Stimulated activated naive B cell treated with anti-CD40 and anti-IgM and Interleukin-4, amounts not matched to agents 10 μg/mL and 1 μg/mL and 100 μg/mL, for 72 hours (primary cell): ENCODE results near the gene SH3TC1.

Experiments used
- ATAC-seq, 2 donors: fragments of 150-1000 bp; cut with Tn5 transposase; replicated peaks; 2 replicates each; pipeline ENCODE4 v1.10.0; 2021; ENCODE audit warnings: moderate library complexity in 1 of 2
- DNase-seq: peaks from one replicate; pipeline ENCODE4 v3.0.0; 2021
- H3K27ac Mint-ChIP-seq: one replicate; pipeline ENCODE4 v1.8.0; 2022; ENCODE audit warnings: mild to moderate bottlenecking, mixed read lengths
- H3K27me3 Mint-ChIP-seq, 2 donors: one replicate each; pipeline ENCODE4 v1.8.0; 2022; ENCODE audit warnings: mixed read lengths in 2 of 2
- H3K36me3 Mint-ChIP-seq, 2 donors: one replicate each; pipeline ENCODE4 v1.8.0; 2022; ENCODE audit warnings: mixed read lengths in 2 of 2, mild to moderate bottlenecking in 1 of 2
- H3K4me1 Mint-ChIP-seq, 2 donors: one replicate each; pipeline ENCODE4 v1.8.0; 2022; ENCODE audit warnings: mixed read lengths in 2 of 2, mild to moderate bottlenecking in 1 of 2
- H3K4me3 Mint-ChIP-seq, 2 donors: one replicate each; pipeline ENCODE4 v1.8.0; 2022; ENCODE audit warnings: mild to moderate bottlenecking in 2 of 2, mixed read lengths in 2 of 2, moderate library complexity in 1 of 2
- H3K9me3 Mint-ChIP-seq, 2 donors: one replicate each; pipeline ENCODE4 v1.8.0; 2022; ENCODE audit warnings: mixed read lengths in 2 of 2, mild to moderate bottlenecking in 1 of 2

Gene SH3TC1

GRCh38 chr4:8276358-8277240 is 77.5 kb downstream of the SH3TC1 start:
- no peak for ATAC-seq
- peaks cover 2 to 11% of the 10 kb centered on the region in 2 donors for H3K4me1 Mint-ChIP-seq
- no peaks in the 10 kb centered on the region for H3K9me3 Mint-ChIP-seq

GRCh38 chr4:8277356-8278008 is 78.4 kb downstream of the SH3TC1 start:
- no peaks in the 10 kb centered on the region for H3K36me3 Mint-ChIP-seq
- ATAC-seq (no peak), DNase-seq (no peak)
- peaks cover 2 to 11% of the 10 kb centered on the region in 2 donors for H3K4me1 Mint-ChIP-seq
- H3K27me3 Mint-ChIP-seq, result peaks cover 33 to 44% of the 10 kb centered on the region in 2 donors
- no peaks in the 10 kb centered on the region for H3K9me3 Mint-ChIP-seq
- no peak overlapping the region for H3K4me3 Mint-ChIP-seq
- H3K27ac Mint-ChIP-seq, result no peak overlapping the region

More at GRCh38 chr4:8276358-8277240, 77.5 kb downstream of the SH3TC1 start:
- H3K4me3 Mint-ChIP-seq, result no peak overlapping the region
- no peak overlapping the region for H3K27ac Mint-ChIP-seq
- H3K36me3 Mint-ChIP-seq, result no peaks in the 10 kb centered on the region
- no peak for DNase-seq
- H3K27me3 Mint-ChIP-seq, result peaks cover 42 to 53% of the 10 kb centered on the region in 2 donors

- H3K36me3 Mint-ChIP-seq, result no peaks in the 10 kb centered on the region
- DNase-seq, result no peak
- H3K27ac Mint-ChIP-seq, result no peak overlapping the region
- H3K4me1 Mint-ChIP-seq, result peaks cover 2 to 11% of the 10 kb centered on the region in 2 donors
- no peaks in the 10 kb centered on the region for H3K9me3 Mint-ChIP-seq
- peaks cover 31 to 41% of the 10 kb centered on the region in 2 donors for H3K27me3 Mint-ChIP-seq
- H3K4me3 Mint-ChIP-seq, result no peak overlapping the region
- peak in 1 of 2 donors; percentile 11 for ATAC-seq
These were observed 78.9 kb downstream of the SH3TC1 start for GRCh38 chr4:8278009-8278395.

- Mint-ChIP-seq H3K27me3 (peaks cover 28 to 37% of the 10 kb centered on the region in 2 donors), H3K36me3 (no peaks in the 10 kb centered on the region), H3K9me3 (no peaks in the 10 kb centered on the region), H3K4me1 (peaks cover 2 to 11% of the 10 kb centered on the region in 2 donors), H3K4me3 (no peak overlapping the region), H3K27ac (no peak overlapping the region)
- ATAC-seq (no peak), DNase-seq (no peak)
These were observed 79.6 kb downstream of the SH3TC1 start for GRCh38 chr4:8278421-8279287.

- peaks cover 19 to 28% of the 10 kb centered on the region in 2 donors for H3K27me3 Mint-ChIP-seq
- DNase-seq, result no peak
- H3K4me1 Mint-ChIP-seq, result peaks cover 2 to 11% of the 10 kb centered on the region in 2 donors
- no peaks in the 10 kb centered on the region for H3K9me3 Mint-ChIP-seq
- no peak overlapping the region for H3K27ac Mint-ChIP-seq
- no peaks in the 10 kb centered on the region for H3K36me3 Mint-ChIP-seq
- H3K4me3 Mint-ChIP-seq, result no peak overlapping the region
- ATAC-seq, result no peak
These were observed 80.4 kb downstream of the SH3TC1 start for GRCh38 chr4:8279321-8280157.

- H3K4me1 Mint-ChIP-seq, result peaks cover 2 to 11% of the 10 kb centered on the region in 2 donors
- ATAC-seq, result no peak
- no peaks in the 10 kb centered on the region for H3K36me3 Mint-ChIP-seq
- no peaks in the 10 kb centered on the region for H3K9me3 Mint-ChIP-seq
- no peak for DNase-seq
- H3K27me3 Mint-ChIP-seq, result peaks cover 15 to 20% of the 10 kb centered on the region in 2 donors
- no peak overlapping the region for H3K4me3 Mint-ChIP-seq
- no peak overlapping the region for H3K27ac Mint-ChIP-seq
These were observed 81.2 kb downstream of the SH3TC1 start for GRCh38 chr4:8280158-8280875.

GRCh38 chr4:8280876-8281440 is 81.9 kb downstream of the SH3TC1 start:
- H3K9me3 Mint-ChIP-seq, result no peaks in the 10 kb centered on the region
- ATAC-seq (no peak), DNase-seq (no peak)
- H3K4me1 Mint-ChIP-seq, result peaks cover 2 to 11% of the 10 kb centered on the region in 2 donors
- H3K27ac Mint-ChIP-seq, result no peak overlapping the region
- H3K4me3 Mint-ChIP-seq, result no peak overlapping the region
- no peaks in the 10 kb centered on the region for H3K36me3 Mint-ChIP-seq
- peaks cover 14 to 17% of the 10 kb centered on the region in 2 donors for H3K27me3 Mint-ChIP-seq

GRCh38 chr4:8281519-8282133 is 82.5 kb downstream of the SH3TC1 start:
- H3K36me3 Mint-ChIP-seq, result no peaks in the 10 kb centered on the region
- no peak for ATAC-seq
- DNase-seq, result no peak

GRCh38 chr4:8282134-8282641 is 83.1 kb downstream of the SH3TC1 start:
- no peak for ATAC-seq
- no peaks in the 10 kb centered on the region for H3K9me3 Mint-ChIP-seq
- H3K27me3 Mint-ChIP-seq, result peaks cover 6 to 10% of the 10 kb centered on the region in 2 donors
- no peaks in the 10 kb centered on the region for H3K36me3 Mint-ChIP-seq
- no peak for DNase-seq
- H3K27ac Mint-ChIP-seq, result no peak overlapping the region
- H3K4me3 Mint-ChIP-seq, result no peak overlapping the region
- H3K4me1 Mint-ChIP-seq, result peaks cover 2 to 11% of the 10 kb centered on the region in 2 donors

More at GRCh38 chr4:8281519-8282133, 82.5 kb downstream of the SH3TC1 start:
- Mint-ChIP-seq H3K27ac (no peak overlapping the region), H3K9me3 (no peaks in the 10 kb centered on the region), H3K4me1 (peaks cover 2 to 11% of the 10 kb centered on the region in 2 donors), H3K27me3 (peaks cover 10 to 12% of the 10 kb centered on the region in 2 donors), H3K4me3 (no peak overlapping the region)

- H3K36me3 Mint-ChIP-seq, result no peaks in the 10 kb centered on the region
- no peak overlapping the region for H3K4me3 Mint-ChIP-seq
- H3K9me3 Mint-ChIP-seq, result no peaks in the 10 kb centered on the region
- H3K27ac Mint-ChIP-seq, result no peak overlapping the region
- ATAC-seq (no peak), DNase-seq (no peak)
- H3K4me1 Mint-ChIP-seq, result peaks cover 2 to 11% of the 10 kb centered on the region in 2 donors
- peaks cover under 1 to 4% of the 10 kb centered on the region in 2 donors for H3K27me3 Mint-ChIP-seq
These were observed 83.7 kb downstream of the SH3TC1 start for GRCh38 chr4:8282742-8283141.

GRCh38 chr4:8283161-8283560 is 84.1 kb downstream of the SH3TC1 start:
- no peak for DNase-seq
- Mint-ChIP-seq H3K4me1 (peaks cover 2 to 11% of the 10 kb centered on the region in 2 donors), H3K36me3 (no peaks in the 10 kb centered on the region), H3K27me3 (peaks cover 0 to 3% of the 10 kb centered on the region in 2 donors), H3K9me3 (no peaks in the 10 kb centered on the region), H3K27ac (no peak overlapping the region), H3K4me3 (no peak overlapping the region)
- ATAC-seq, result no peak

GRCh38 chr4:8283631-8284121 is 84.6 kb downstream of the SH3TC1 start:
- Mint-ChIP-seq H3K27me3 (peaks cover 0 to 3% of the 10 kb centered on the region in 2 donors), H3K4me1 (peaks cover 2 to 11% of the 10 kb centered on the region in 2 donors), H3K4me3 (no peak overlapping the region), H3K27ac (no peak overlapping the region), H3K36me3 (no peaks in the 10 kb centered on the region), H3K9me3 (no peaks in the 10 kb centered on the region)
- ATAC-seq, result no peak
- no peak for DNase-seq
